T-helper 2 cell treated with Interferon-gamma antibody and Interleukin-4, amounts not matched to agents 100 ng/mL and 5 ng/mL, for 36 hours (primary cell): ENCODE results near the gene TNNT3. TPM values are rescaled to one million over a fixed set of nuclear protein-coding genes. Genes with fewer than 3 reads are reported as not detected.
"Not testable (repeated sequence)": the region's sequence is repeated elsewhere in the genome, so short reads cannot be mapped to it uniquely, and the experiment has no call there.

ENCODE experiments used
- intact Hi-C: fragments of 100-400 bp; cut with micrococcal nuclease; formaldehyde crosslinking; loops from one replicate; pipeline ENCODE4 v1.15.1; 2023
- total RNA-seq: library from RNA; stranded (reverse); gene quantifications from 2 replicates; pipeline ENCODE4 v1.2.3, GENCODE V29; 2022

Gene TNNT3
- 4.9 and 7.3 TPM in 2 replicates for total RNA-seq

DNA sequence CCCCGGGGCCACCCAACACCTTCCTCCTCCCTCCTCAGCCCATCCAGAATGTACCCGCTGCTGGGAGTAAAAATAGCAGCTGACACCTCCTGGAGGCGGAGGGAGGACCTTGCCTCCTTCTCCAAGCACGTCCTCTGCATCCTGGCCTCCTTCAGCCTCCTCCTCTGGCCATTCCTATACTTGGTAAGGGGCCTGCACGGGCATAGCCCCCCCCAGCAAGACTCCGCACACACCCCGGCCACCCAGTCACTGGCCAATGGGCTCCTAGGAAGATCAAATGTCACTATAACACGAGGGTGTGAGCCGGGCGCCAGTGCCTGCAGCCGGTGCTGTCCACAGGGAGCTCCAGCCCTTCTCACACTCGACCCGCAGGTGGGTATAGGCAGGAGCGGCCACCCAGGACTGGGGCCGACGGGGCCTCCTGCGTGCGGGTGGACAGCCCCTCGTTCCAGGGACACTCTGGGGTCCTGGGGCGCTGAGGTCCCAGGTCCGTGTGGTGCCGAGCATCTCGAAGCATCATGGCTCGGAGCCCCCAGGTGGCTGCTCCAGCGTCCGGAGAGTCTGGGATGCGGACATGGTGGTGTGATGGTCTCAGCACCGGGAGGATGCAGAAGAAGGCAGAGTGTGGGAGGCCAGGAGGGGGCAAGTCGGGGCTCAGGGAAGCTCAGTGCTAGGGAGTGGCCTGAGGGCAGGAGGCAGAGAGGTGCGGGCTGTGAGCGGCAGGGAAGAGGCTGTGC lies at the start of gene TNNT3:
Gene TNNT3, plus strand, starts transcription at position 313 of the 737 bp plus-strand sequence. CDS start 3,172 bp downstream, outside the sequence.
- intact Hi-C loops = no loop called here

GRCh38 chr11:1870326-1870696 lies 49.2 kb upstream of the TNNT3 start:
- intact Hi-C loops = no loop called here

- intact Hi-C loops = no loop called here
Observed at GRCh38 chr11:1870721-1871466, 48.6 kb upstream of the TNNT3 start.

GRCh38 chr11:1871531-1871930 lies 48.0 kb upstream of the TNNT3 start:
- intact Hi-C loops = no loop called here

- intact Hi-C loops = no loop called here
Observed at GRCh38 chr11:1872267-1872985, 47.1 kb upstream of the TNNT3 start.

- intact Hi-C loops = no loop called here
Observed at GRCh38 chr11:1873048-1873812, 46.3 kb upstream of the TNNT3 start.

DNA sequence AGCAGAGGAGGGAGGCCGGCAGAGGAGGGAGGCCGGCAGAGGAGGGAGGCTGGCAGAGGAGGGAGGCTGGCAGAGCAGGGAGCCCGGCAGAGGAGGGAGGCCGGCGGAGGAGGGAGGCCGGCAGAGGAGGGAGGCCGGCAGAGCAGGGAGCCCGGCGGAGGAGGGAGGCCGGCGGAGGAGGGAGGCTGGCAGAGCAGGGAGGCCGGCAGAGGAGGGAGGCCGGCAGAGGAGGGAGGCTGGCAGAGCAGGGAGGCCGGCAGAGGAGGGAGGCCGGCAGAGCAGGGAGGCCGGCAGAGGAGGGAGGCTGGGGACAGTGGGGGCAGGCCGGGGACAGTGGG lies 45.7 kb upstream of the TNNT3 start:
- intact Hi-C loops = not testable (repeated sequence)

GRCh38 chr11:1874441-1875092 lies 44.9 kb upstream of the TNNT3 start:
- intact Hi-C loops = not testable (repeated sequence)

- intact Hi-C loops = no loop called here
Observed at GRCh38 chr11:1875093-1875850, 44.2 kb upstream of the TNNT3 start.

DNA sequence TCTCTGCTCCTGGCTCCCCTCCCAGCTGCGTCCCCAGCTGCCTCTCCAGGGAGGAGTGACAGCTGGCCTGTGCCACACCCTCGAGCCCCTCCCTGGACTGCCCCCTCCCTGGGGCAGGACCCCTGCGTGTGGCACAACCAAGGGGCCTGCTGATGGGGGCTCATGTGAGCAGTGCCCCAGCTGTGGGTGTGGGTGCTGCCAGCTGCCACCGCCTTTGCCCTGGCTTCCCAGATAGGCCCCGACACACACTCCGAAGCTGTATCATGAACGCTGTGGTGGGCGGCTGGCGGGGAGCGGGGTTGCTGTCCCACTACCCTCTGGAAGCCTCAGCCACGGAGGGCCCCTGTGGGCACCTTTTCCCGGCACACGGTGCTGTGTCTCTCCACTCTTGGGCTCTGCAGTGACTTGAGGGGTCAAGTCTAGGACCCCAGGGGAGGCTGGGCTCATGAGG lies 43.6 kb upstream of the TNNT3 start:
- intact Hi-C loops = not testable (repeated sequence)

DNA sequence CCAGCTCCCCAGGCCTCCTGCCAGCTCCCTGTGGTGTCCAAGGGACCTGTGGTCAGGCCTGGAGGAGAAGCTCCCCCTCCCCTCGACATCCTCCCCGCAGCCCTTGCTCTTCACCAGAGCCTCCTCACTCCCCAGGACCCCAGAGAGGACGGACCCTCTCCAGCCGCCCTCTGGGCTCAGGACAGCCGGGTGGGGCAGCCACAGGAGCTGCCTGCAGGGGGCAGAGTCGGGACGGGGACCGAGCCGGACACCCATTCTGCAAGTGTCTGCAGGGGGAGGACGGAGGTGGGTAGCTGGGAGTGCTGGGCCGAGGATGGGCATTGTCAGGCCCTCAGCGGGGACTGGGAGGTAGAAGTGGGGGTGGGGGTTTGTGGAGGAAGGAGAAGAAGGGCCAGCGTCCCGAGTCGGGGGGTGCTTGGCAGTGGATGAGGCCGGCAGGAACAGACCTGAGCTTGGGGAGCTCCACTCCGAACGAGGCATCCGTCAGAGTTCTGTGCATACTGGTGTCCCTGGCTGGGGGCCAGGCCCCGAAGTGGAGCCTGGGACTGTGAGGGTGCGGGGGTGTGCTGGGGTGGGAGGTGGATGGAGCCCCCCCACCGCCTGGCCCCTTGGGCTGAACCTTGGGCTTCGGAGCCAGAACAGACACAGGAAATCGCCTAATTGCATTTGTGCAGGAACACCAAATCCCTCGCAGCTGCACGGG lies 43.0 kb upstream of the TNNT3 start:
- intact Hi-C loops = no loop called here

DNA sequence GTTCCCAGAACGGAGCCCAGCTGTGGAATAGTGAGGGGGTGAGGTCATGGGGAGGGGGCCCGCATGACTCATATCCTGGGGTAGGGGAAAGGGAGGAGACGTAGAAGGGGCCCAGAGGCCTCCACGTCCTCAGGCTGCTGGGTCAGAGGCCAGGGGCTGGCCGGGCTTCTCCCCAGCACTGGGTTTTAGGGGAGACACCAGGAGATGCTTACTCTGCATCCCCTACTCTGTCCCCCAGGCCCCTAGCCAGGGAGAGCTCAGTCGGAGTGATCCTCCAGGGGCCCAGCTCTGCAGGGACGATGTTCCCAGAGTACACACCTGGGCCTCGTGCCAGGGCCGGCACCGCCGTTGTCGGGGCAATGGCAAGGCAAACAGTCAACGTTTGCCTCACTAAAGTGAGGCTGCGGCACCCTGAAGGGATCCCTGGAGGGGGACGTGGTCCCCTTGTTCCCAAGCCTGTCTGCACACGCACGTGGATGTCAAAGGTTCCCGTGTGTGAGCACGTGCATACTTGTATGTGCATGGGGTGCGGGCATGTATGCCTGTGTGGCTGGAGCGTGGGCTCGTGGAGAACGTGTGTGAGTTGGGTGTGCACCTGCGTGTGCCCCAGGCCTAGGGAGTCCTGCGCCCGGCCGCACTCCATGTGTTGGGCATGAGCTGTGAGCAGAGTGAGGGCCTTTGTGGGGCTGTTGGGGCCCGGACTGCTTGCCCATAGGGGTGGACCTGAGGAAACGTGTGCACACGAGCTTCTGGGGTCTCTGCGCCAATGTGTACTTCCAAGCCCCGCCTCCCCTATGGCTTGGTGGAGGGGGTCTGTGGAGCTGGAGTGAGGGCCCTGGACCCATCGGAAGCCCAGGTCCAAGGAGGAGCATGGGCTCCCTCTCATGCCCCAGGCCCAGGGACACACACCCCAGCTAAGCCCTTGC lies 42.0 kb upstream of the TNNT3 start:
- intact Hi-C loops = no loop called here

DNA sequence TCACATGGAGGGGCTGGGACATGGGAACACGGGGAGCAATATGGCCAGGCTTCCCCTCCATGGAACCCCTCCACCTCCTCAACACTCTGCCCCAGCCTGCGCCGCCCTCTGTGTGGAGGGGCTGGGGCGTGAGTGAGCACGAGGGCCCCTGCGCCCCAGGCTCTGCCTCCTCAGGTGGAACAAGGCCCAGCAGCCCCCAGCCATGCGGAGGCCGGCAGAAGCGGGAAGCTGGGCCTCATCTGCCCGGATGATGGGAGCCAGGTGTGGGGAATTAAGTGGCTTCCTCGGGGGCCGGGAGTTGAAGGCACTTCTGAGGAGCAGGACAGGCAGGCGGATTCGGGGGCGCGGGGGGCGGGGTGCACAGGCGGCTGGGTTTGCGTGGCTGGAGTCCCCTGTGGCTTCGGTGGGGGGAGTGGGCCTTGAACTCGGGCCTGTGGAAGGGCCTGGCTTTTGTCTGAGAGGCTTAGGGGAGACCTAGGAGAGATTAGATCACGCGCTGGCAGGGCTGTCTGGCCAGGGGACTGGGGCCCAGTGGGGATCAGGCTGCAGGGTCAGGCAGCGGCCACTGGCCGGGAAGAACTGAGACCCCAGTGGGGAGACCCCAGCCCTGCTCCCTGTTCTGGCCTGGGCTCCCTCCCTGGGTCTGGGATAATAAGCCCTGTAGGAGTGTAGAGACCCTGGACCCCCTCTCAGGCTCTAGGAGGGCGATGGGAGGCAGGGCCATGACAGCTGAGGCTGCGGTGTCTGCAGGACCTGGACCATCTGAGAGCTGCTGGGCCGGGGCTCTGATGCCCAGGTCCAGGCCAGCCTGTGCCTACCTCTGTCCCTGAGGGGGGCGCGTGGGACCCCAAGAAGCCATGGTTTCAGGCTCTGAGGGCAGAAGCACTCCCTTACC lies 41.1 kb upstream of the TNNT3 start:
- intact Hi-C loops = no loop called here

DNA sequence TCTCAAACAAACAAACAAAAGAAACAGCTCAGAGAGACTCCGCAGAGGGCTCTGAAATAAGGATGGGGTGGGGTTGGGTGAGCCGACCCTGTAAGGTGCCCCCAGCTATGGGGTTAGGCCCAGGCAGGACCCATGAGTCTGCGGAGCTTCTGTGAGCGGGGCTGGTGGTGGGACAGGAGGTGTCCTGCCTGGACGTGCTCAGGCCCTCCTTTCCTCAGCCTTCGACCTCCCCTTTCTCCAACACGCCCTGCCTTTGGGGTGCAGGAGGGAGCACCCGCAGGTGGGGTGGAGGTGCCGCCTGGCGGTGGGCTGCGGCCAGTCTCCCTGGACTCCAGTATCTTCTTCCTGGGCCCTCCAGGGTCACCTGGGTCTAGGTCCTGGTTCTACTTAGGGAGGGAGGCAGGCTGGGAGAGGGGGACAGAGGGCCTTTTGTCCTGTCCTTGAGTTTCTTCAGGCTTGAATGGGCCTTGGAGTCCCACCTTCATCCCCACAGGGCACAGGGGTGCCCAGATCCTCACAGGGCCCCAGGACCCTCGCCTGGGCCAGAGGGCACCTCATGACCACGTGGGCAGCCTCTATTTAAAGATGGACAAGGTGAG lies 40.1 kb upstream of the TNNT3 start:
- intact Hi-C loops = no loop called here

- intact Hi-C loops = loop anchor here (5.0 kb wide), 1 partner anchor 272 kb away; no protein-coding TSS in a partner anchor
Observed at GRCh38 chr11:1879941-1880720, 39.4 kb upstream of the TNNT3 start.
